ENCODE measurements around the gene FAM209A.

GRCh38 chr20:56506103-56506502, 18.4 kb upstream of the FAM209A start:
- TF ChIP-seq CTCF (conservative IDR thresholded peaks at IDR 0.05; ENCODE audit: low read depth, low read length): no peak
- no peak for TF ChIP-seq EZH2 (IDR thresholded peaks at IDR 0.05; ENCODE audit: borderline replicate concordance, low read depth, low read length, poor library complexity, severe bottlenecking)
